Brain microvascular endothelial cell (primary cell): Measurements from ENCODE around the gene VASN.

ENCODE experiments used
- DNase-seq: peaks from one replicate; pipeline ENCODE4 v3.0.0-alpha.2; 2020
- H3K27ac ChIP-seq: fragments of 250-450 bp; sonication (Bioruptor Pico); 2 replicates; pipeline ENCODE4 v1.5.1; 2020; ENCODE audit warnings: mild to moderate bottlenecking, moderate library complexity
- H3K27me3 ChIP-seq: fragments of 250-450 bp; sonication (Bioruptor Pico); replicated peaks from 2 replicates; pipeline ENCODE4 v1.5.1; 2020; ENCODE audit warnings: mild to moderate bottlenecking
- H3K36me3 ChIP-seq: fragments of 250-450 bp; sonication (Bioruptor Pico); replicated peaks from 2 replicates; pipeline ENCODE4 v1.5.1; 2020; ENCODE audit warnings: mild to moderate bottlenecking
- H3K4me3 ChIP-seq: 2 replicates; pipeline ENCODE4 v1.5.1; 2011; ENCODE audit warnings: low read depth, mild to moderate bottlenecking, control low read depth, low read length, moderate library complexity
- CTCF ChIP-seq: IDR thresholded peaks from 2 replicates; pipeline ENCODE4 v1.5.1; 2011; ENCODE audit warnings: low read depth, mild to moderate bottlenecking, moderate library complexity, low read length, control low read depth, inconsistent platforms; ENCODE audit errors: missing control alignments
- in situ Hi-C: cut with HindIII; loops from 2 replicates; pipeline ENCODE4 v1.10.0; 2017; ENCODE audit warnings: low sequenced_read_pairs, low pct_ligation_motif_present

Gene VASN

GRCh38 chr16:4426021-4426684, 54.5 kb downstream of the VASN start:
- DNase-seq = no peak
- Histone ChIP-seq H3K27me3 (no peaks in the 10 kb centered on the region), H3K27ac (peak overlapping the region; percentile 99), H3K4me3 (peak overlapping the region; percentile 98), H3K36me3 (peaks cover 8% of the 10 kb centered on the region)
- in situ Hi-C loops = no loop called here
- TF ChIP-seq CTCF = no peak

GRCh38 chr16:4426722-4427372, 55.2 kb downstream of the VASN start:
- Histone ChIP-seq H3K27ac (peak overlapping the region; percentile 99), H3K4me3 (peak overlapping the region; percentile 98), H3K27me3 (no peaks in the 10 kb centered on the region), H3K36me3 (peaks cover 12% of the 10 kb centered on the region)
- in situ Hi-C loops = no loop called here
- no peak for TF ChIP-seq CTCF
- no peak for DNase-seq

- in situ Hi-C loops = no loop called here
- H3K27ac ChIP-seq = no peak overlapping the region
- H3K27me3 ChIP-seq = no peaks in the 10 kb centered on the region
- TF ChIP-seq CTCF = no peak
- H3K36me3 ChIP-seq = peaks cover 12% of the 10 kb centered on the region
- no peak overlapping the region for H3K4me3 ChIP-seq
- DNase-seq = no peak
Measured at GRCh38 chr16:4428500-4428899, 56.9 kb downstream of the VASN start.

GRCh38 chr16:4431023-4431422, 59.4 kb downstream of the VASN start:
- Histone ChIP-seq H3K27ac (no peak overlapping the region), H3K27me3 (no peaks in the 10 kb centered on the region), H3K4me3 (no peak overlapping the region), H3K36me3 (peaks cover 23% of the 10 kb centered on the region)
- no peak for DNase-seq
- TF ChIP-seq CTCF = no peak
- in situ Hi-C loops = no loop called here
